ENCODE measurements around the gene APOC3.

The APOC3 gene

DNA sequence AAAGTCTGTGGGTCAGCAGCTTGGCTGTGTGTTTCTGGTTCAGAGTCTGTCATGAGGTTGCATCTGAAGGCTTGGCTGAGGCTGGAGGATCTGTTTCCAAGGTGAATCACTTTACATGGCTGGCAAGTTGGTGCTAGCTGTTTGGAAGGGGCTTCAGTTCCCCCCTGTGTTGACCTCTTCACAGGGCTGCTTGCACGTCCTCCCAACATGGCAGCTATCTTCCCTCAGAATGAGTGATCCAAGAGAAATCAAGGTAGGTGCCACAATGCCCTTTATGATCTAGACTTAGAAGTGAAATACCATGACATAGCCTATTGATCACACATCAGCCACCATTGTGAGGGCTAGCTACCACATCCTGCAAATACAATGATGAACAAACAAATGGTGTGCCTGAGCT, 16.5 kb upstream of the APOC3 start:
- no peak overlapping the region for H3K4me3 ChIP-seq (ENCODE audit: control insufficient read depth, low read depth, low read length)
- DNase-seq (ENCODE audit: low read depth): no peak
- TF ChIP-seq, protein P1, sequence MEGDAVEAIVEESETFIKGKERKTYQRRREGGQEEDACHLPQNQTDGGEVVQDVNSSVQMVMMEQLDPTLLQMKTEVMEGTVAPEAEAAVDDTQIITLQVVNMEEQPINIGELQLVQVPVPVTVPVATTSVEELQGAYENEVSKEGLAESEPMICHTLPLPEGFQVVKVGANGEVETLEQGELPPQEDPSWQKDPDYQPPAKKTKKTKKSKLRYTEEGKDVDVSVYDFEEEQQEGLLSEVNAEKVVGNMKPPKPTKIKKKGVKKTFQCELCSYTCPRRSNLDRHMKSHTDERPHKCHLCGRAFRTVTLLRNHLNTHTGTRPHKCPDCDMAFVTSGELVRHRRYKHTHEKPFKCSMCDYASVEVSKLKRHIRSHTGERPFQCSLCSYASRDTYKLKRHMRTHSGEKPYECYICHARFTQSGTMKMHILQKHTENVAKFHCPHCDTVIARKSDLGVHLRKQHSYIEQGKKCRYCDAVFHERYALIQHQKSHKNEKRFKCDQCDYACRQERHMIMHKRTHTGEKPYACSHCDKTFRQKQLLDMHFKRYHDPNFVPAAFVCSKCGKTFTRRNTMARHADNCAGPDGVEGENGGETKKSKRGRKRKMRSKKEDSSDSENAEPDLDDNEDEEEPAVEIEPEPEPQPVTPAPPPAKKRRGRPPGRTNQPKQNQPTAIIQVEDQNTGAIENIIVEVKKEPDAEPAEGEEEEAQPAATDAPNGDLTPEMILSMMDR (conservative IDR thresholded peaks at IDR 0.05; ENCODE audit: control insufficient read depth, insufficient read depth, low read depth, low read length): no peak

DNA sequence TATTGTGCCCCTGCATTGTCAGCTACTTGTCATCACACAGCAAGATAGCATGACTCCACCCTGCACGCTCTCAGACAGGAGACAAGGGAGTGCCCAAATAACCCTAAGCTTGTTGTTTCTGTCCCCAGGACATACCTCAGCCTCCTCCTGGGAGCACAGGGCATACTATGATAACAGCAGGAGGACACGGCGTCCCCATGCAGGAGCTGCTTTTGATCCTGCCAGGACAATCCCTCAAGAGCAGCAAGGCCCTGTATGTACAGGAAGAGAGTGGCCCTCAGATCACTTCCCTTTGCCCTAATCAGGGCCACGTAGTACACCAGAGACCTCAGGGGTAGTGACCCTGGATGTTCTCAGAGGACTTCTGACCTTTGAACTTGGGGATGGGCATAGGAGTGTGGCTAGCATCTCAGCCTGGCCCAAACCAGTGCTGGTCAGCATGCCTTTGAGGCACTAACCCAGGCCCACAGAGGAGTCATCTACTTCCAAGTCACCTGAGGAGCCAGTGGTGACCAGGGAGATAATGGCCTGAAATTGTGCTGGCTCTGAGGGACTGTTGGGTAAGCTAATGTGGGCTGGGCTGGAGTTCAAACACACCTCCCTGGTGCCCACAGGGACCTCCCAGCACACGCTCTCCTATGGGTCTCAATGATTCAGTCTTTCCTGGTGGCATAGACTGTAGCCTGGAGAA, 15.8 kb upstream of the APOC3 start:
- H3K4me3 ChIP-seq (ENCODE audit: control insufficient read depth, low read depth, low read length): no peak overlapping the region
- TF ChIP-seq, protein P1 (conservative IDR thresholded peaks at IDR 0.05; ENCODE audit: control insufficient read depth, insufficient read depth, low read depth, low read length): no peak
- no peak for DNase-seq (ENCODE audit: low read depth)

DNA sequence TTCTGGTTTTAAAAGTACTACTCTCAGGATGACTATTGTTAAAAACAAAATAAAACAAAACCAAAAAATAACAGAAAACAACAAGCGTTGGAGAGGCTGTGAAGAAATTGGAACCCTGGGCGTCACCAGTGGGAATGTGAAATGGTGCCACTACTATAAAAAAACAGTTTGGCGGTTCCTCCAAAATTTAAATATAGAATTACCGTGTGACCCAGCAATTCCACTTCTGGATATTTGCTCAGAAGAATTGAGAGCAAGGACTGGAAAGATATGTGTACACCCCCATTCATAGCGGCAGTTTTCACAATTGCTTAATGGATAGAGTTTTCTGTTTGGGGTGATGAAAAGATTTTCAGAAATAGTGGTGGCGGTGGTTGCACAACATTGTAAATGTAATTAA, 15.2 kb upstream of the APOC3 start:
- TF ChIP-seq, protein P1 (conservative IDR thresholded peaks at IDR 0.05; ENCODE audit: control insufficient read depth, insufficient read depth, low read depth, low read length): no peak
- DNase-seq (ENCODE audit: low read depth): no peak
- no peak overlapping the region for H3K4me3 ChIP-seq (ENCODE audit: control insufficient read depth, low read depth, low read length)

DNA sequence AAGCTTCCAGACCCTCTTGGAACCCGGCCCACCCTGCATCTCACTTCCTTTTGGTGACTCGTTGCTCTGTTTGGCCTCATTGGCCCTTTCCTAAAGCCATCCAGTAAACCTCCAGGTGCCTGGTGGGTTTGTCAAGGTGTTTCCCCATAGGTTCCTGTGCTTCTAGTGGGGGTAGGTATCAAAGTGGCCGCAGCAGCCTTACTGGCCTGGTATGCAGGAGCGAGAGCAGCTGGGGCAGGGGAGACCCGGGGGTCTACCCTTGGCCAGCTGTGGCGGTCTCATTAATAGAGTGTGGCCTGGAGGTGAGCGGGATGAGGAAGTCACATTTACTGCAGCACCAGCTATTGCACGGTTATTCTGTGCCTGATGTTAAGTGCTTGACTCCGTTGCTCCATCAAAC, 10.7 kb upstream of the APOC3 start:
- no peak overlapping the region for H3K4me3 ChIP-seq (ENCODE audit: control insufficient read depth, low read depth, low read length)
- TF ChIP-seq, protein P1 (conservative IDR thresholded peaks at IDR 0.05; ENCODE audit: control insufficient read depth, insufficient read depth, low read depth, low read length): no peak
- DNase-seq (ENCODE audit: low read depth): no peak

DNA sequence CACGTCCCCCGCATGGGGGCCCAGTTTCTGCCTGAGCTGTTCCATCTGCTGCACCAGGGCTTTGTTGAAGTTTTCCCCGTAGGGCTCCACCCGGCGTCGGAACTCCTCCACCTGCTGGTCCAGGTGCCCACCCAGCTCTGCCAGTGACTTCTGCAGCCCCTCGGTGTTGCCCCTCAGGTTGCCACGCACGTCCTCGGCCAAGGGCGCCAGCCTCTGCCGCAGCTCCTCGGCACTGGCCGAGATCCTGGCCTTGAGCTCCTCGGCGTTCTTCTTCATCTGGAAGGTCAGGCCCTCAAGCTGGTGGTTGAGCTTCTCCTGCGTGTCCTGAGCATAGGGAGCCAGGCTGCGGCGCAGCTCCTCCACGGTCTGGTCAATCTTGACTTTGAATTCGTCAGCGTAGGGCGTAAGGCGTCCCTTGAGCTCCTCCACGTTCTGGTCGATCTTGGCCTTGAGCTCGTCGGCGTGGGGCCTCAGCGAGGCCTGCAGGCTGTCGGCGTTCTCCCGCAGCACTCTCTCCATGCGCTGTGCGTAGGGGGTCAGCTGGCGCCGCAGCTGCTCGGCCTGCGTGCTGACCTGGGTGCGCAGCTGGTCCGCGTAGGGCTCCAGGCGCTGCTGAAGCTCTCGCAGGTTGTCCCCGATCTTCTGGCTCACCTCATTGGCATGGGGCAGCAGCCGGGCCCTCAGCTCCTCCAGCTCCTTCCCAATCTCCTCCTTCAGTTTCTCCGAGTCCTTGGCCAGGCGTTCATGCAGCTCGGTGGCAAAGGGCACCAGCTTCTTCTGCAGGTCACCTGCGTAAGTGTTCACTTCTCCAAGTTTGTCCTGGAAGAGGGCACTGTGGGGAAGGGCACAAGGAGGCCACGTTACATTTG, 8.4 kb upstream of the APOC3 start:
- DNase-seq (ENCODE audit: low read depth): no peak
- no peak overlapping the region for H3K4me3 ChIP-seq (ENCODE audit: control insufficient read depth, low read depth, low read length)
- TF ChIP-seq, protein P1 (conservative IDR thresholded peaks at IDR 0.05; ENCODE audit: control insufficient read depth, insufficient read depth, low read depth, low read length): no peak

DNA sequence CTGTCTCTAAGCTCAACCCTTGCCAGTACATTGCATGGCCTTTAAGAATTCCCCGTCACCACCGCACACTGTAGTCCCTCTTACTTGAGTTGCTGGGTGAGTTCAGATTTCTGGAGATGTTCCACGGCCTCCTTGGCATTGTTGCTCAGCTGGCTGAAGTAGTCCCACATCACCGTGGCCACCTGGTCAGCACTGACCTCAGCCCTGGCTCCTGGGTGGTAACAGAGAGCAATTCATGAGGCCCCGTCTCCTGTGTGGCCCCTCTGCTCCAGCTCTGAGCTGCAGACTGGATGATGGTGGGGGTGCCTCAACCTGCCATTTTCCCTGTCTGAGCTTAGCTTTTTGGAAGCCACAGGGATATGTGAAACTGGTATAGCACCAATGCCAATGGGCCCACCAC, 7.1 kb upstream of the APOC3 start:
- DNase-seq (ENCODE audit: low read depth): no peak
- TF ChIP-seq, protein P1 (conservative IDR thresholded peaks at IDR 0.05; ENCODE audit: control insufficient read depth, insufficient read depth, low read depth, low read length): no peak
- H3K4me3 ChIP-seq (ENCODE audit: control insufficient read depth, low read depth, low read length): no peak overlapping the region
